Activated CD4-positive, alpha-beta memory T cell treated with anti-CD3 and anti-CD28 coated beads, Interleukin-2, amount 10 ng/mL, durations not matched to agents 7 days and 5 days (primary cell): ENCODE measurements around the gene APOOL. TPM values are rescaled to one million over a fixed set of nuclear protein-coding genes. Genes with fewer than 3 reads are reported as not detected.
"Not testable (repeated sequence)": the region's sequence is repeated elsewhere in the genome, so short reads cannot be mapped to it uniquely, and the experiment has no call there.

Experiments used
- CTCF ChIA-PET: fragments of 350-600 bp; sonication (Branson Sonifier 250); formaldehyde crosslinking; loops from one replicate; lab custom pipeline; 2021; ENCODE audit warnings: antibody characterized with exemption, inconsistent platforms; lab: Charles Lee
- POLR2A ChIA-PET: fragments of 350-600 bp; sonication (Branson Sonifier 250); formaldehyde crosslinking; loops from one replicate; lab custom pipeline; 2021; ENCODE audit warnings: antibody characterized with exemption; lab: Charles Lee
- DNase-seq: peaks from one replicate; pipeline ENCODE4 v3.0.0-alpha.2; 2020
- H3K27ac Mint-ChIP-seq: one replicate; pipeline ENCODE4 v1.8.0; 2021; ENCODE audit warnings: mild to moderate bottlenecking, mixed read lengths
- H3K27me3 Mint-ChIP-seq: one replicate; pipeline ENCODE4 v1.8.0; 2021; ENCODE audit warnings: mixed read lengths
- H3K36me3 Mint-ChIP-seq: one replicate; pipeline ENCODE4 v1.8.0; 2021; ENCODE audit warnings: low read depth, mixed read lengths
- H3K4me1 Mint-ChIP-seq: one replicate; pipeline ENCODE4 v1.8.0; 2021; ENCODE audit warnings: mixed read lengths
- H3K4me3 Mint-ChIP-seq: one replicate; pipeline ENCODE4 v1.8.0; 2021; ENCODE audit warnings: mild to moderate bottlenecking, mixed read lengths
- H3K9me3 Mint-ChIP-seq: one replicate; pipeline ENCODE4 v1.8.0; 2021; ENCODE audit warnings: mixed read lengths
- total RNA-seq, 2 experiments: library from RNA; stranded (reverse); gene quantifications; one replicate each; pipeline ENCODE4 v1.2.3, GENCODE V29; 2021

The APOOL gene
- total RNA-seq, 2 experiments from 2014 or later = 10.6 to 12.0 TPM

- H3K4me3 Mint-ChIP-seq = no peak overlapping the region
- CTCF ChIA-PET = no interaction called here
Measured at GRCh38 chrX:85026170-85026569, 22.5 kb downstream of the APOOL start.

GRCh38 chrX:85029043-85029442, 25.4 kb downstream of the APOOL start:
- ChIA-PET POLR2A (no interaction called here), CTCF (no interaction called here)
- no peak overlapping the region for H3K4me3 Mint-ChIP-seq
- no peaks in the 10 kb centered on the region for H3K4me1 Mint-ChIP-seq
- no peaks in the 10 kb centered on the region for H3K36me3 Mint-ChIP-seq
- no peak for DNase-seq
- H3K27me3 Mint-ChIP-seq = no peaks in the 10 kb centered on the region
- no peak overlapping the region for H3K27ac Mint-ChIP-seq
- H3K9me3 Mint-ChIP-seq = no peaks in the 10 kb centered on the region

More at GRCh38 chrX:85026170-85026569, 22.5 kb downstream of the APOOL start:
- H3K9me3 Mint-ChIP-seq = no peaks in the 10 kb centered on the region
- no peak for DNase-seq
- H3K4me1 Mint-ChIP-seq = no peaks in the 10 kb centered on the region
- H3K36me3 Mint-ChIP-seq = peaks cover 2% of the 10 kb centered on the region
- no peaks in the 10 kb centered on the region for H3K27me3 Mint-ChIP-seq
- POLR2A ChIA-PET = no interaction called here
- H3K27ac Mint-ChIP-seq = no peak overlapping the region

GRCh38 chrX:85031505-85031904, 27.8 kb downstream of the APOOL start:
- CTCF ChIA-PET = no interaction called here
- Mint-ChIP-seq H3K4me1 (no peaks in the 10 kb centered on the region), H3K36me3 (no peaks in the 10 kb centered on the region), H3K27me3 (no peaks in the 10 kb centered on the region), H3K9me3 (no peaks in the 10 kb centered on the region), H3K27ac (no peak overlapping the region), H3K4me3 (no peak overlapping the region)
- POLR2A ChIA-PET = no interaction called here
- no peak for DNase-seq

- Mint-ChIP-seq H3K27ac (no peak overlapping the region), H3K4me3 (no peak overlapping the region), H3K4me1 (no peaks in the 10 kb centered on the region), H3K9me3 (peaks cover 11% of the 10 kb centered on the region), H3K27me3 (no peaks in the 10 kb centered on the region), H3K36me3 (peaks cover 13% of the 10 kb centered on the region)
- POLR2A ChIA-PET = no interaction called here
- CTCF ChIA-PET = no interaction called here
- no peak for DNase-seq
Measured at GRCh38 chrX:85037114-85037513, 33.4 kb downstream of the APOOL start.

GRCh38 chrX:85051627-85052026, 48.0 kb downstream of the APOOL start:
- Mint-ChIP-seq H3K4me1 (no peaks in the 10 kb centered on the region), H3K36me3 (no peaks in the 10 kb centered on the region), H3K27me3 (no peaks in the 10 kb centered on the region), H3K4me3 (no peak overlapping the region), H3K9me3 (no peaks in the 10 kb centered on the region), H3K27ac (no peak overlapping the region)
- no peak for DNase-seq
- POLR2A ChIA-PET = no interaction called here
- CTCF ChIA-PET = no interaction called here

- H3K9me3 Mint-ChIP-seq = no peaks in the 10 kb centered on the region
- H3K27me3 Mint-ChIP-seq = no peaks in the 10 kb centered on the region
- no peak overlapping the region for H3K27ac Mint-ChIP-seq
- H3K4me3 Mint-ChIP-seq = no peak overlapping the region
- CTCF ChIA-PET = no interaction called here
- POLR2A ChIA-PET = no interaction called here
- no peak for DNase-seq
- H3K36me3 Mint-ChIP-seq = no peaks in the 10 kb centered on the region
- H3K4me1 Mint-ChIP-seq = no peaks in the 10 kb centered on the region
Measured at GRCh38 chrX:85052205-85052604, 48.5 kb downstream of the APOOL start.

GRCh38 chrX:85052636-85053343, 49.1 kb downstream of the APOOL start:
- H3K36me3 Mint-ChIP-seq = no peaks in the 10 kb centered on the region
- ChIA-PET POLR2A (no interaction called here), CTCF (no interaction called here)
- H3K4me1 Mint-ChIP-seq = no peaks in the 10 kb centered on the region
- no peak for DNase-seq
- no peaks in the 10 kb centered on the region for H3K9me3 Mint-ChIP-seq
- no peak overlapping the region for H3K27ac Mint-ChIP-seq
- no peak overlapping the region for H3K4me3 Mint-ChIP-seq
- H3K27me3 Mint-ChIP-seq = no peaks in the 10 kb centered on the region

- no peak for DNase-seq
- Mint-ChIP-seq H3K27ac (no peak overlapping the region), H3K4me3 (no peak overlapping the region), H3K4me1 (no peaks in the 10 kb centered on the region), H3K27me3 (no peaks in the 10 kb centered on the region), H3K36me3 (peaks cover 18% of the 10 kb centered on the region), H3K9me3 (no peaks in the 10 kb centered on the region)
- ChIA-PET CTCF (no interaction called here), POLR2A (no interaction called here)
Measured at GRCh38 chrX:85065512-85066198, 62.0 kb downstream of the APOOL start.

GRCh38 chrX:85077247-85077646, 73.6 kb downstream of the APOOL start:
- H3K27ac Mint-ChIP-seq, H3K4me3 Mint-ChIP-seq, CTCF ChIA-PET, H3K9me3 Mint-ChIP-seq, H3K27me3 Mint-ChIP-seq, H3K4me1 Mint-ChIP-seq, POLR2A ChIA-PET, DNase-seq: not testable (repeated sequence)
- H3K36me3 Mint-ChIP-seq = peaks cover 14% of the 10 kb centered on the region

GRCh38 chrX:85084770-85085393, 81.2 kb downstream of the APOOL start:
- Mint-ChIP-seq H3K36me3 (peaks cover 11% of the 10 kb centered on the region), H3K27ac (no peak overlapping the region), H3K4me1 (no peaks in the 10 kb centered on the region), H3K27me3 (no peaks in the 10 kb centered on the region), H3K9me3 (no peaks in the 10 kb centered on the region), H3K4me3 (no peak overlapping the region)
- CTCF ChIA-PET = interaction anchor here (1.4 kb wide), 1 partner anchor 27 kb away, joined by 4 read pairs; no protein-coding TSS in a partner anchor
- POLR2A ChIA-PET = no interaction called here
- no peak for DNase-seq

GRCh38 chrX:85089321-85089840, 85.7 kb downstream of the APOOL start:
- no peak overlapping the region for H3K4me3 Mint-ChIP-seq
- H3K27me3 Mint-ChIP-seq = no peaks in the 10 kb centered on the region
- no peak overlapping the region for H3K27ac Mint-ChIP-seq
- ChIA-PET POLR2A (no interaction called here), CTCF (interaction anchor here (0.6 kb wide), 1 partner anchor 86 kb away, joined by 3 read pairs; the partner anchor contains the start of gene APOOL)
- DNase-seq = no peak
- no peaks in the 10 kb centered on the region for H3K4me1 Mint-ChIP-seq
- H3K36me3 Mint-ChIP-seq = peaks cover 11% of the 10 kb centered on the region
- H3K9me3 Mint-ChIP-seq = no peaks in the 10 kb centered on the region

- DNase-seq = no peak
- H3K9me3 Mint-ChIP-seq = no peaks in the 10 kb centered on the region
- ChIA-PET POLR2A (no interaction called here), CTCF (no interaction called here)
- H3K36me3 Mint-ChIP-seq = no peaks in the 10 kb centered on the region
- H3K27ac Mint-ChIP-seq = no peak overlapping the region
- no peaks in the 10 kb centered on the region for H3K4me1 Mint-ChIP-seq
- H3K4me3 Mint-ChIP-seq = no peak overlapping the region
- H3K27me3 Mint-ChIP-seq = no peaks in the 10 kb centered on the region
Measured at GRCh38 chrX:85107407-85107806, 103.7 kb downstream of the APOOL start.

- no peaks in the 10 kb centered on the region for H3K9me3 Mint-ChIP-seq
- no peak overlapping the region for H3K27ac Mint-ChIP-seq
- no peaks in the 10 kb centered on the region for H3K4me1 Mint-ChIP-seq
- no peak overlapping the region for H3K4me3 Mint-ChIP-seq
- CTCF ChIA-PET = no interaction called here
- POLR2A ChIA-PET = no interaction called here
- no peaks in the 10 kb centered on the region for H3K27me3 Mint-ChIP-seq
- no peaks in the 10 kb centered on the region for H3K36me3 Mint-ChIP-seq
- no peak for DNase-seq
Measured at GRCh38 chrX:85108165-85108564, 104.5 kb downstream of the APOOL start.
